Activated CD8-positive, alpha-beta T cell treated with anti-CD3 and anti-CD28 coated beads for 36 hours (primary cell): ENCODE measurements around the gene PCDHB4. TPM values are rescaled to one million over a fixed set of nuclear protein-coding genes. Genes with fewer than 3 reads are reported as not detected.
"Not testable (repeated sequence)": the region's sequence is repeated elsewhere in the genome, so short reads cannot be mapped to it uniquely, and the experiment has no call there.

Source experiments
- ATAC-seq: fragments of 200-7000 bp; cut with Tn5 transposase; one replicate; pipeline ENCODE4 v1.10.0; 2021; ENCODE audit warnings: mild to moderate bottlenecking, moderate library complexity
- CTCF ChIA-PET: fragments of 350-600 bp; sonication (Branson Sonifier 250); formaldehyde crosslinking; loops from one replicate; lab custom pipeline; 2021; ENCODE audit warnings: antibody characterized with exemption; lab: Charles Lee
- POLR2A ChIA-PET: fragments of 350-600 bp; sonication (Branson Sonifier 250); formaldehyde crosslinking; loops from one replicate; lab custom pipeline; 2021; ENCODE audit warnings: antibody characterized with exemption; lab: Charles Lee
- DNase-seq: peaks from one replicate; pipeline ENCODE4 v3.0.0-alpha.2; 2020
- H3K27ac Mint-ChIP-seq: one replicate; pipeline ENCODE4 v1.8.0; 2021; ENCODE audit warnings: mild to moderate bottlenecking, mixed read lengths
- H3K27me3 Mint-ChIP-seq: one replicate; pipeline ENCODE4 v1.8.0; 2021; ENCODE audit warnings: mixed read lengths
- H3K36me3 Mint-ChIP-seq: one replicate; pipeline ENCODE4 v1.8.0; 2021; ENCODE audit warnings: low read depth, mixed read lengths
- H3K4me1 Mint-ChIP-seq: one replicate; pipeline ENCODE4 v1.8.0; 2021; ENCODE audit warnings: low read depth, mixed read lengths
- H3K4me3 Mint-ChIP-seq: one replicate; pipeline ENCODE4 v1.8.0; 2021; ENCODE audit warnings: mild to moderate bottlenecking, moderate library complexity, mixed read lengths
- H3K9me3 Mint-ChIP-seq: one replicate; pipeline ENCODE4 v1.8.0; 2021; ENCODE audit warnings: mixed read lengths
- intact Hi-C: fragments of 100-400 bp; cut with micrococcal nuclease; formaldehyde crosslinking; loops from one replicate; pipeline ENCODE4 v1.10.0; 2022
- total RNA-seq, 2 experiments: library from RNA; stranded (reverse); gene quantifications; one replicate each; pipeline ENCODE4 v1.2.3, GENCODE V29; 2021
- TF ChIP-seq, protein P1 (sequence below): fragments of 200-600 bp; IDR thresholded peaks from one replicate; pipeline ENCODE4 v1.8.0; 2022; ENCODE audit warnings: antibody characterized with exemption, mild to moderate bottlenecking

Gene PCDHB4
- total RNA-seq, 2 experiments from 2014 or later = not detected

DNA sequence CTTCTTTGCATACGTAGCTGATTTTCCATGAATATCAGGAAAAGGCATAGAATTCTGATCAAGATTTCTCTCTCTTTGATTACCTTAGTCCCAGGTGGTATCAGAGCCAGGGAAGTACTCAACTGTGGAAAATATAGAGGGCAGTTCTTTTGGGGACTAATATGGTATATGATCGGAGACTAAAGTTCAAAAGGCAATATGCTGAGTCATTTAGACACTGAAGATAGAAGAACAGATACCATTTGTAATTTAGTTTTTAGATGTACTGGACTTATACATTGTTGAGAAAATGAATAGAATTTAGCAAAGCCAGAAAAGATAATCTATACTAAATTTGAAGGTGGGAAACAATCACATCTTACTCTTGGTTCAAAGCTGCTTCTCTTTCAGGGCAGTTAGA, 16.3 kb upstream of the PCDHB4 start:
- intact Hi-C loops = no loop called here

DNA sequence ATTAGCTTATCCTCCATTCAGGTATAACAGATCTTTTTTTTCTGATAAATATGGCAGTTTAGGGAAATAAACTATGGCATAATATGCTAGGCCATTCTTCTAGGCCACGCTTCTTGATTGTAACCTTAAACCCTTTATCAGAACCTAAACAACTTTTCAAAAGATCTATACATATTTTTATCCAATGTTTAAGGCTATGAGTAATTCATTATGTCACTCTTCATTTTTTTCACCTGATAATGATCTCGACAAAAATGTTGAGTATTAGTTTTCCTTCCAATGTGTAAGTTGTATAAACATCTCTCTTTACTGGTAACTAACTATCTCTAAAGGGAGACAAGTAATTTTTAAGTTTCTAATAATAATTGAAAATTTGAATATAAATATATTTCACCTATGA, 2.4 kb upstream of the PCDHB4 start:
- TF ChIP-seq, protein P1, sequence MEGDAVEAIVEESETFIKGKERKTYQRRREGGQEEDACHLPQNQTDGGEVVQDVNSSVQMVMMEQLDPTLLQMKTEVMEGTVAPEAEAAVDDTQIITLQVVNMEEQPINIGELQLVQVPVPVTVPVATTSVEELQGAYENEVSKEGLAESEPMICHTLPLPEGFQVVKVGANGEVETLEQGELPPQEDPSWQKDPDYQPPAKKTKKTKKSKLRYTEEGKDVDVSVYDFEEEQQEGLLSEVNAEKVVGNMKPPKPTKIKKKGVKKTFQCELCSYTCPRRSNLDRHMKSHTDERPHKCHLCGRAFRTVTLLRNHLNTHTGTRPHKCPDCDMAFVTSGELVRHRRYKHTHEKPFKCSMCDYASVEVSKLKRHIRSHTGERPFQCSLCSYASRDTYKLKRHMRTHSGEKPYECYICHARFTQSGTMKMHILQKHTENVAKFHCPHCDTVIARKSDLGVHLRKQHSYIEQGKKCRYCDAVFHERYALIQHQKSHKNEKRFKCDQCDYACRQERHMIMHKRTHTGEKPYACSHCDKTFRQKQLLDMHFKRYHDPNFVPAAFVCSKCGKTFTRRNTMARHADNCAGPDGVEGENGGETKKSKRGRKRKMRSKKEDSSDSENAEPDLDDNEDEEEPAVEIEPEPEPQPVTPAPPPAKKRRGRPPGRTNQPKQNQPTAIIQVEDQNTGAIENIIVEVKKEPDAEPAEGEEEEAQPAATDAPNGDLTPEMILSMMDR = no peak
- H3K27ac Mint-ChIP-seq = no peak overlapping the region
- H3K27me3 Mint-ChIP-seq = peaks cover 15% of the 10 kb centered on the region
- DNase-seq (no peak), ATAC-seq (no peak)
- H3K4me3 Mint-ChIP-seq = no peak overlapping the region
- H3K4me1 Mint-ChIP-seq = no peaks in the 10 kb centered on the region
- CTCF ChIA-PET = no interaction called here
- POLR2A ChIA-PET = no interaction called here
- H3K36me3 Mint-ChIP-seq = peaks cover 5% of the 10 kb centered on the region
- intact Hi-C loops = no loop called here
- H3K9me3 Mint-ChIP-seq = peaks cover 31% of the 10 kb centered on the region

More for the DNA sequence above, 16.3 kb upstream of the PCDHB4 start:
- DNase-seq (no peak), ATAC-seq (no peak)
- Mint-ChIP-seq H3K27me3 (peaks cover 17% of the 10 kb centered on the region), H3K27ac (no peak overlapping the region), H3K9me3 (peaks cover 12% of the 10 kb centered on the region), H3K4me3 (no peak overlapping the region), H3K36me3 (peaks cover 5% of the 10 kb centered on the region), H3K4me1 (no peaks in the 10 kb centered on the region)
- TF ChIP-seq, protein P1 = no peak
- ChIA-PET POLR2A (no interaction called here), CTCF (no interaction called here)

DNA sequence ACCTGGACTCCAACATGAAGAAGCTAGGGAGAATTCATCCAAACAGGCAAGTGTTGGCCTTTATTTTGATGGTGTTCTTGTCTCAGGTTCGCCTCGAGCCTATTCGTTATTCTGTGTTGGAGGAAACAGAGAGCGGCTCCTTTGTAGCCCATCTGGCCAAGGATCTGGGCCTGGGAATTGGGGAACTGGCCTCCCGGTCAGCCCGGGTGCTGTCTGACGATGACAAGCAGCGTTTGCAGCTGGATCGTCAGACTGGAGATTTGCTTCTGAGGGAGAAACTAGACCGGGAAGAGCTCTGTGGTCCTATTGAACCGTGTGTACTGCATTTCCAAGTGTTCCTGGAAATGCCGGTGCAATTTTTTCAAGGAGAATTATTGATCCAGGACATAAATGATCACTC, 367 bp downstream of the PCDHB4 start:
- no peak for DNase-seq
- intact Hi-C loops = no loop called here
- Mint-ChIP-seq H3K4me3 (no peak overlapping the region), H3K27ac (no peak overlapping the region), H3K4me1 (no peaks in the 10 kb centered on the region), H3K36me3 (peaks cover 5% of the 10 kb centered on the region), H3K9me3 (peaks cover 13% of the 10 kb centered on the region), H3K27me3 (peaks cover 17% of the 10 kb centered on the region)
- no peak for ATAC-seq
- CTCF ChIA-PET = interaction anchor here (1.0 kb wide), 1 partner anchor 22 kb away, joined by 3 read pairs; the partner anchor contains the start of gene PCDHB3
- TF ChIP-seq, protein P1 = no peak
- POLR2A ChIA-PET = no interaction called here

DNA sequence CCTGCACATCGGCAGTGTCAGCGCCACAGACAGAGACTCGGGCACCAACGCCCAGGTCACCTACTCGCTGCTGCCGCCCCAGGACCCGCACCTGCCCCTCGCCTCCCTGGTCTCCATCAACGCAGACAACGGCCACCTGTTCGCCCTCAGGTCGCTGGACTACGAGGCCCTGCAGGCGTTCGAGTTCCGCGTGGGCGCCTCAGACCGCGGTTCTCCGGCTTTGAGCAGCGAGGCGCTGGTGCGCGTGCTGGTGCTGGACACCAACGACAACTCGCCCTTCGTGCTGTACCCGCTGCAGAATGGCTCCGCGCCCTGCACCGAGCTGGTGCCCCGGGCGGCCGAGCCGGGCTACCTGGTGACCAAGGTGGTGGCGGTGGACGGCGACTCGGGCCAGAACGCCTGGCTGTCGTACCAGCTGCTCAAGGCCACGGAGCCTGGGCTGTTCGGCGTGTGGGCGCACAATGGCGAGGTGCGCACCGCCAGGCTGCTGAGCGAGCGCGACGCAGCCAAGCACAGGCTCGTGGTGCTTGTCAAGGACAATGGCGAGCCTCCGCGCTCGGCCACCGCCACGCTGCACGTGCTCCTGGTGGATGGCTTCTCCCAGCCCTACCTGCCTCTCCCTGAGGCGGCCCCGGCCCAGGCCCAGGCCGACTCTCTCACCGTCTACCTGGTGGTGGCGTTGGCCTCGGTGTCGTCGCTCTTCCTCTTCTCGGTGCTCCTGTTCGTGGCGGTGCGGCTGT, 1.9 kb downstream of the PCDHB4 start:
- H3K4me1 Mint-ChIP-seq, H3K36me3 Mint-ChIP-seq, POLR2A ChIA-PET, ATAC-seq, intact Hi-C loops, H3K27ac Mint-ChIP-seq, DNase-seq, H3K4me3 Mint-ChIP-seq: not testable (repeated sequence)
- CTCF ChIA-PET = interaction anchor here (1.0 kb wide), 1 partner anchor 23 kb away, joined by 3 read pairs; the partner anchor contains the start of gene PCDHB3
- Mint-ChIP-seq H3K27me3 (peaks cover 20% of the 10 kb centered on the region), H3K9me3 (peaks cover 13% of the 10 kb centered on the region)

DNA sequence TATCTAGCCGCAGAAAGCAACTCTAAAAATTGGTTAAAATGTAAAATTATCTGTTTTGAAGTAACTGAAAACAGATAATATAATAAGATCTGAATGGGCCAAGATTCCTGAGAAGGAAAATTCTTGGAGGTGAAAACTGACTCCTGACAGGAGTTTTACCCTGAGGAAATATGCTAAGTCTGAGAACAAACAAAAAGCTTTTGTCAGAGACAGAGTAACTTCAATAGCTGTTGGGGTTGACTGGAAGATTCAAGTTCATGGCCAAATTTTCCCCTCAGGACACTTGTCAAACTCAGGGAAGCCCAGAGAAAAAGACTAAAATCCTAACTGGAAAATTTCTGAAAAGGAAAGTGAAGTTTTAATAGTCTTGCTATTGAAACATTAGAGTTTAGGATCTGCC, 5.7 kb downstream of the PCDHB4 start:
- intact Hi-C loops = no loop called here
- ATAC-seq (no peak), DNase-seq (no peak)
- Mint-ChIP-seq H3K4me1 (no peaks in the 10 kb centered on the region), H3K4me3 (no peak overlapping the region), H3K27me3 (peaks cover 14% of the 10 kb centered on the region), H3K27ac (no peak overlapping the region), H3K9me3 (peaks cover 9% of the 10 kb centered on the region), H3K36me3 (peaks cover 5% of the 10 kb centered on the region)
- TF ChIP-seq, protein P1 = no peak
- CTCF ChIA-PET = interaction anchor here (1.2 kb wide), 1 partner anchor 27 kb away, joined by 3 read pairs; the partner anchor contains the start of gene PCDHB3
- POLR2A ChIA-PET = no interaction called here
